Measurements from ENCODE around the gene TAS2R1. TPM values are rescaled to one million over a fixed set of nuclear protein-coding genes. Genes with fewer than 3 reads are reported as not detected.
"Not testable (repeated sequence)": the region's sequence is repeated elsewhere in the genome, so short reads cannot be mapped to it uniquely, and the experiment has no call there.

Gene TAS2R1
- total RNA-seq, 1 experiment from 2014 or later: not detected

DNA sequence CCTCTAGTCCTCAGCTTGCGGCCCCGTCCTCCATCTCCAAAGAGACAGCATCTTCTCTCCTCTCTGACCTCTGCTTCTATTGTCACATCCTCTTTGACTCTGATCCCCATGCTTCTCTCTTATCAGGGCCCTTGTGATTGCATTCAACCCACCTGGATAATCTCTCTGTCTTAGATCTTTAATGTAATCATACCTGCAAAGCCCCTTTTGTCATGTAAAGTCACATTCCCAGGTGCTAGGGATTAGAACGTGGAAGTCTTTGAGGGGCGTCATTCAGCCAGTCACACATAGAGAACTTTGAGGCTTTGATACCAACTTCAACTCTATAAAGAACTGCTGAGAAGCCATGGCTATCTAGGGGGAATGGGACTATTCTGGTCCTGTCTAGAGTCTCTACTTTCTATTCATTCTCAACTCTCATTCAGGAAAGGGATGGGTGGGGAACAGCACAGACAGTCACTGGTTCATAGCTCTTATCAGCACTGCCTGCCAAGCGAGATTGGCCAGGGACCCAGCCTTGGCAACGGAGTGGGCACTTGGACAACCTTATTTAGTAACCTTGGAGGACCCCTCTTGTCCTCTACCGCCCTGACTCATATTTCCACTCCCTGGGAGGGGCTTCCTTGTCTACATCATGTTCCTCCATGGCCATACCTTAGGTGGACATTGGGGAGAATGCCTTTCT lies 29.0 kb downstream of the TAS2R1 start (continued):
- TF ChIP-seq TCF7L2 (IDR thresholded peaks at IDR 0.05; ENCODE audit: borderline replicate concordance, extremely low read depth, insufficient read depth, insufficient read length) (no peak), SIN3A (IDR thresholded peaks at IDR 0.05; ENCODE audit: low read depth) (no peak), EGR1 (IDR thresholded peaks at IDR 0.05; ENCODE audit: low read depth) (no peak)

GRCh38 chr5:9599391-9599790 lies 30.8 kb downstream of the TAS2R1 start:
- no TSS peak for BruUV-seq (replicated peaks)
- ATAC-seq: no peak
- intact Hi-C loops (cut with micrococcal nuclease): no loop called here

DNA sequence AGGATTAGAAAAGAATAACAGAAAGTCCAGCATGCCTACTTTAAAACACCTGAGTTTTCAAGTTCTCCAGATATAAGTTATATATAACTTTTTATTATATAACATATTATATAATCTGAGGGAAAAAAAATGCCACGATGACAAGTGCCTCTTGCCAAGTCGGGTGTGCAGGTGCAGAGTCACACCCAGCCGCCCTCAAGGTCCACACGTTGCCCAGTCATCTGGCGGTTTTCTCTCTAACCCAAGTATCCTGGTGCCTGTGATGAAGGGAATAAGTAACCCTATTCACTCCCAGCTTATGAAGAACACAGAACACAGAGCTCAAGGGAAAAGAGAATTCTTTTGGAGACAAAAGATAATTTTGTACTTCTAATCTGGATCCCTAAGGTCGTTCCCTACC lies 31.8 kb downstream of the TAS2R1 start:
- H3K9me2 ChIP-seq (ENCODE audit: insufficient read depth); H3K4me1 ChIP-seq (ENCODE audit: control insufficient read depth in 1 of 2, insufficient read depth in 2 of 2, low read length in 2 of 2); RAD21 ChIA-PET (ENCODE audit: low non-redundant PET in 1 of 2, low total read pairs in 2 of 2, uncharacterized antibody in 2 of 2, unreplicated experiment in 2 of 2); POLR2A ChIA-PET; H3K9ac ChIP-seq (ENCODE audit: low read length); CTCF ChIA-PET; H3K27ac ChIP-seq (ENCODE audit: low read depth, low read length); BruUV-seq (replicated peaks); H2AFZ ChIP-seq (ENCODE audit: low read depth, low read length, poor library complexity, severe bottlenecking); ATAC-seq; H3K27me3 ChIP-seq (ENCODE audit: insufficient read depth, low read length); H3K36me3 ChIP-seq (ENCODE audit: control insufficient read depth in 1 of 2, insufficient read depth in 2 of 2, low read length in 2 of 2); intact Hi-C loops (cut with micrococcal nuclease); H4K20me1 ChIP-seq (ENCODE audit: insufficient read depth); H3K79me2 ChIP-seq (ENCODE audit: insufficient read depth, low read length); H3K4me3 ChIP-seq (replicated peaks in 1 of 2; ENCODE audit: low read depth in 1 of 2, low read length in 2 of 2); H3K9me3 ChIP-seq (ENCODE audit: control insufficient read depth in 1 of 2, insufficient read depth in 1 of 2, low read depth in 1 of 2, low read length in 2 of 2); DNase-seq (ENCODE audit: low read depth, low spot score); H3K4me2 ChIP-seq (ENCODE audit: low read length): not testable (repeated sequence)

More at GRCh38 chr5:9599391-9599790, 30.8 kb downstream of the TAS2R1 start:
- no peak for TF ChIP-seq TCF7L2 (IDR thresholded peaks at IDR 0.05; ENCODE audit: borderline replicate concordance, extremely low read depth, insufficient read depth, insufficient read length)
- no peak for TF ChIP-seq EZH2phosphoT487 (IDR thresholded peaks at IDR 0.05; ENCODE audit: borderline replicate concordance)
- TF ChIP-seq EGR1 (IDR thresholded peaks at IDR 0.05; ENCODE audit: low read depth): no peak
- TF ChIP-seq SIN3A (IDR thresholded peaks at IDR 0.05; ENCODE audit: low read depth): no peak
- TF ChIP-seq ZFX (IDR thresholded peaks at IDR 0.05): no peak
- TF ChIP-seq POLR2AphosphoS5 (IDR thresholded peaks at IDR 0.05; ENCODE audit: low read depth, low read length): no peak
- TF ChIP-seq MAX (IDR thresholded peaks at IDR 0.05): no peak
- TF ChIP-seq, protein P1, sequence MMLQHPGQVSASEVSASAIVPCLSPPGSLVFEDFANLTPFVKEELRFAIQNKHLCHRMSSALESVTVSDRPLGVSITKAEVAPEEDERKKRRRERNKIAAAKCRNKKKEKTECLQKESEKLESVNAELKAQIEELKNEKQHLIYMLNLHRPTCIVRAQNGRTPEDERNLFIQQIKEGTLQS (IDR thresholded peaks at IDR 0.05): no peak
- no peak for TF ChIP-seq ELF1 (IDR thresholded peaks at IDR 0.05; ENCODE audit: borderline replicate concordance, low read depth)
- RAD21 ChIA-PET (ENCODE audit: low non-redundant PET in 1 of 2, low total read pairs in 2 of 2, uncharacterized antibody in 2 of 2, unreplicated experiment in 2 of 2): no interaction called here
- no peaks in the 10 kb centered on the region for H3K36me3 ChIP-seq (ENCODE audit: control insufficient read depth in 1 of 2, insufficient read depth in 2 of 2, low read length in 2 of 2)
- H3K9ac ChIP-seq (ENCODE audit: low read length): no peak overlapping the region
- no peak overlapping the region for H2AFZ ChIP-seq (ENCODE audit: low read depth, low read length, poor library complexity, severe bottlenecking)
- H3K4me1 ChIP-seq (ENCODE audit: control insufficient read depth in 1 of 2, insufficient read depth in 2 of 2, low read length in 2 of 2): no peaks in the 10 kb centered on the region
- no peak for DNase-seq (ENCODE audit: low read depth, low spot score)
- peaks cover 0 to 9% of the 10 kb centered on the region in 2 experiments; a peak in 2 of 4 replicates for H3K9me3 ChIP-seq (ENCODE audit: control insufficient read depth in 1 of 2, insufficient read depth in 1 of 2, low read depth in 1 of 2, low read length in 2 of 2)
- H4K20me1 ChIP-seq (ENCODE audit: insufficient read depth): no peaks in the 10 kb centered on the region
- no peak overlapping the region for H3K27ac ChIP-seq (ENCODE audit: low read depth, low read length)
- H3K79me2 ChIP-seq (ENCODE audit: insufficient read depth, low read length): no peaks in the 10 kb centered on the region
- CTCF ChIA-PET: no interaction called here
- H3K4me3 ChIP-seq (replicated peaks in 1 of 2; ENCODE audit: low read depth in 1 of 2, low read length in 2 of 2): no peak overlapping the region
- no peaks in the 10 kb centered on the region for H3K27me3 ChIP-seq (ENCODE audit: insufficient read depth, low read length)
- H3K9me2 ChIP-seq (ENCODE audit: insufficient read depth): no peaks in the 10 kb centered on the region
- H3K4me2 ChIP-seq (ENCODE audit: low read length): no peak overlapping the region
- POLR2A ChIA-PET: no interaction called here

- H3K4me1 ChIP-seq (ENCODE audit: control insufficient read depth in 1 of 2, insufficient read depth in 2 of 2, low read length in 2 of 2); intact Hi-C loops (cut with micrococcal nuclease); H2AFZ ChIP-seq (ENCODE audit: low read depth, low read length, poor library complexity, severe bottlenecking); DNase-seq (ENCODE audit: low read depth, low spot score); H3K27me3 ChIP-seq (ENCODE audit: insufficient read depth, low read length); CTCF ChIA-PET; ATAC-seq; H3K9me2 ChIP-seq (ENCODE audit: insufficient read depth); H3K36me3 ChIP-seq (ENCODE audit: control insufficient read depth in 1 of 2, insufficient read depth in 2 of 2, low read length in 2 of 2); H3K9ac ChIP-seq (ENCODE audit: low read length); H3K9me3 ChIP-seq (ENCODE audit: control insufficient read depth in 1 of 2, insufficient read depth in 1 of 2, low read depth in 1 of 2, low read length in 2 of 2); H3K79me2 ChIP-seq (ENCODE audit: insufficient read depth, low read length); H3K4me2 ChIP-seq (ENCODE audit: low read length); BruUV-seq (replicated peaks); H4K20me1 ChIP-seq (ENCODE audit: insufficient read depth); POLR2A ChIA-PET; RAD21 ChIA-PET (ENCODE audit: low non-redundant PET in 1 of 2, low total read pairs in 2 of 2, uncharacterized antibody in 2 of 2, unreplicated experiment in 2 of 2); H3K4me3 ChIP-seq (replicated peaks in 1 of 2; ENCODE audit: low read depth in 1 of 2, low read length in 2 of 2); H3K27ac ChIP-seq (ENCODE audit: low read depth, low read length): not testable (repeated sequence)
Observed at GRCh38 chr5:9597322-9597721, 32.8 kb downstream of the TAS2R1 start.

Measured in HCT116 (cell line).